MCF 10A (cell line): ENCODE results near the gene EEF1AKMT3. TPM values are rescaled to one million over a fixed set of nuclear protein-coding genes. Genes with fewer than 3 reads are reported as not detected.

Experiments used
- BruUV-seq: library from RNA; stranded (reverse); fragments of 400-500 nt; replicated peaks from 2 replicates; lab custom pipeline; 2021; lab: Mats Ljungman, UMichigan
- CTCF ChIA-PET: fragments of 300-600 bp; sonication (Branson Sonifier 250); formaldehyde crosslinking; extraction: SDS; loops from one replicate; lab custom pipeline; 2021; ENCODE audit warnings: antibody characterized with exemption, inconsistent platforms; lab: Yijun Ruan, JAX
- POLR2A ChIA-PET: fragments of 300-600, 350-650 bp; sonication (Branson Sonifier 250); formaldehyde crosslinking; extraction: SDS; loops from one replicate; lab custom pipeline; 2020; ENCODE audit warnings: antibody characterized with exemption, inconsistent platforms; lab: Yijun Ruan, JAX
- DNase-seq: peaks from one replicate; pipeline ENCODE4 v3.0.0-alpha.2; 2018; ENCODE audit not compliant: unreplicated experiment
- H3K27ac Mint-ChIP-seq: one replicate; pipeline ENCODE4 v1.8.0; 2022; ENCODE audit warnings: mild to moderate bottlenecking, low read depth, mixed read lengths; ENCODE audit not compliant: unreplicated experiment
- H3K27me3 Mint-ChIP-seq: one replicate; pipeline ENCODE4 v1.8.0; 2022; ENCODE audit warnings: mixed read lengths; ENCODE audit not compliant: insufficient read depth, unreplicated experiment
- H3K36me3 Mint-ChIP-seq: one replicate; pipeline ENCODE4 v1.8.0; 2022; ENCODE audit warnings: mild to moderate bottlenecking, moderate library complexity, mixed read lengths; ENCODE audit not compliant: insufficient read depth, unreplicated experiment
- H3K4me1 Mint-ChIP-seq: one replicate; pipeline ENCODE4 v1.8.0; 2022; ENCODE audit warnings: mixed read lengths; ENCODE audit not compliant: insufficient read depth, unreplicated experiment
- H3K4me3 Mint-ChIP-seq: one replicate; pipeline ENCODE4 v1.8.0; 2022; ENCODE audit warnings: mild to moderate bottlenecking, moderate library complexity, mixed read lengths; ENCODE audit not compliant: unreplicated experiment
- H3K9me3 Mint-ChIP-seq: one replicate; pipeline ENCODE4 v1.8.0; 2022; ENCODE audit warnings: mixed read lengths; ENCODE audit not compliant: unreplicated experiment
- intact Hi-C: fragments of 100-400 bp; cut with micrococcal nuclease; formaldehyde crosslinking; loops from 2 replicates; pipeline ENCODE4 v1.14.1; 2022
- total RNA-seq: library from RNA; stranded (reverse); gene quantifications from 2 replicates; pipeline ENCODE4 v1.2.3, GENCODE V29; 2022
- TF ChIP-seq, protein P1 (sequence below): fragments of 200-600 bp; IDR thresholded peaks from one replicate; pipeline ENCODE4 v1.8.0; 2022; ENCODE audit warnings: antibody characterized with exemption, mild to moderate bottlenecking; ENCODE audit not compliant: unreplicated experiment

The EEF1AKMT3 gene
- total RNA-seq, 1 experiment from 2014 or later, result 8.1 TPM

DNA sequence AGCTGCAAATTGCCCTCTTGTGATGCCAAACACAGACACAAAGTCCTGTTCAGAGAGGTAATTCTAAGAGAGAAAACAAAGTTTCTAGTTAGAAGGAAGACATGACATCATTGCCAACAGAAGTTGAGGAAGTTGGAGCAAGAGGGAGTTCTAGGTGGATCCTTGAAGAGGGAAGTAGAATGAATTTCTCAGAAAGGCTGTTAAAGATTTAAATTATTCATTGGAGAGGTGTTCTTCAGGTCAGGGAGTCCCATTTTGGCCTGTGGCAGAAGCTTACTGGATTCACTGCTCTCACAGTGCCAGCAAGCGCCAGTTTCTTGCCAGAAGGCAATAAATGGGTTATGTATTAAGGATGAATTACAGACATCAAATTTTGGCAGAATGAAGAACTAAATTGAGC lies 25.5 kb downstream of the EEF1AKMT3 start:
- peaks cover 65% of the 10 kb centered on the region for H3K36me3 Mint-ChIP-seq
- no peak overlapping the region for H3K4me3 Mint-ChIP-seq
- TF ChIP-seq, protein P1, sequence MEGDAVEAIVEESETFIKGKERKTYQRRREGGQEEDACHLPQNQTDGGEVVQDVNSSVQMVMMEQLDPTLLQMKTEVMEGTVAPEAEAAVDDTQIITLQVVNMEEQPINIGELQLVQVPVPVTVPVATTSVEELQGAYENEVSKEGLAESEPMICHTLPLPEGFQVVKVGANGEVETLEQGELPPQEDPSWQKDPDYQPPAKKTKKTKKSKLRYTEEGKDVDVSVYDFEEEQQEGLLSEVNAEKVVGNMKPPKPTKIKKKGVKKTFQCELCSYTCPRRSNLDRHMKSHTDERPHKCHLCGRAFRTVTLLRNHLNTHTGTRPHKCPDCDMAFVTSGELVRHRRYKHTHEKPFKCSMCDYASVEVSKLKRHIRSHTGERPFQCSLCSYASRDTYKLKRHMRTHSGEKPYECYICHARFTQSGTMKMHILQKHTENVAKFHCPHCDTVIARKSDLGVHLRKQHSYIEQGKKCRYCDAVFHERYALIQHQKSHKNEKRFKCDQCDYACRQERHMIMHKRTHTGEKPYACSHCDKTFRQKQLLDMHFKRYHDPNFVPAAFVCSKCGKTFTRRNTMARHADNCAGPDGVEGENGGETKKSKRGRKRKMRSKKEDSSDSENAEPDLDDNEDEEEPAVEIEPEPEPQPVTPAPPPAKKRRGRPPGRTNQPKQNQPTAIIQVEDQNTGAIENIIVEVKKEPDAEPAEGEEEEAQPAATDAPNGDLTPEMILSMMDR, result no peak
- BruUV-seq, result no TSS peak
- no peaks in the 10 kb centered on the region for H3K9me3 Mint-ChIP-seq
- DNase-seq, result no peak
- H3K27ac Mint-ChIP-seq, result no peak overlapping the region
- H3K4me1 Mint-ChIP-seq, result peaks cover 9% of the 10 kb centered on the region
- H3K27me3 Mint-ChIP-seq, result no peaks in the 10 kb centered on the region
- ChIA-PET POLR2A (interaction anchor here (1.1 kb wide), 2 partner anchors 33 to 67 kb away, joined by 3 read pairs; no protein-coding TSS in a partner anchor), CTCF (interaction anchor here (1.2 to 4.4 kb wide), 5 partner anchors 14 to 107 kb away, joined by 3 to 27 read pairs (median 6); partner anchors contain the start of gene TSFM)
- intact Hi-C loops, result no loop called here

DNA sequence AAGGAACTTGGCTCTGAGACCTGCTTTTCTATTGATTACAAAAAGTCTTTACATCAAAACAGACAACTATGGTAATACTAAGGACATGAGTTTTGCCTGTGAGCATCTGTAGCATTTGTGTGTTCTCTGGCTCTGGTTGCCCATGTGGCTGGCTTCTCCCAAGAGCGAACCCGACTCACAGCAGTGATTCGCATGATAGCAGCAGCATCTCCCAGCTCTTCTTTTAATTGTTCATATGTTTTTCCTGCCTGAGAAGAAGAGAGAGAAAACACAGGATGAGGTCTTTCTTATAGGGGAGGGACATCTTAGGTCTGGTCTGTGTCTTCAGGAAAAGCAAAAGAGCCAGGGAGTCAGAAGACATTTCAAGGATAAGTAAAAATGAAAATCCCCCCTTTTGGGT lies 28.6 kb downstream of the EEF1AKMT3 start:
- POLR2A ChIA-PET, result interaction anchor here (0.8 to 1.1 kb wide), 2 partner anchors 8 to 9 kb away, joined by 3 read pairs; no protein-coding TSS in a partner anchor
- Mint-ChIP-seq H3K27ac (no peak overlapping the region), H3K4me1 (no peaks in the 10 kb centered on the region), H3K4me3 (no peak overlapping the region), H3K36me3 (peaks cover 44% of the 10 kb centered on the region), H3K27me3 (no peaks in the 10 kb centered on the region), H3K9me3 (no peaks in the 10 kb centered on the region)
- no TSS peak for BruUV-seq
- DNase-seq, result no peak
- TF ChIP-seq, protein P1, result no peak
- intact Hi-C loops, result no loop called here
- CTCF ChIA-PET, result interaction anchor here (0.6 to 4.0 kb wide), 9 partner anchors 17 to 1203 kb away, joined by 3 to 28 read pairs (median 5); partner anchors contain the start of genes AVIL and TSFM

DNA sequence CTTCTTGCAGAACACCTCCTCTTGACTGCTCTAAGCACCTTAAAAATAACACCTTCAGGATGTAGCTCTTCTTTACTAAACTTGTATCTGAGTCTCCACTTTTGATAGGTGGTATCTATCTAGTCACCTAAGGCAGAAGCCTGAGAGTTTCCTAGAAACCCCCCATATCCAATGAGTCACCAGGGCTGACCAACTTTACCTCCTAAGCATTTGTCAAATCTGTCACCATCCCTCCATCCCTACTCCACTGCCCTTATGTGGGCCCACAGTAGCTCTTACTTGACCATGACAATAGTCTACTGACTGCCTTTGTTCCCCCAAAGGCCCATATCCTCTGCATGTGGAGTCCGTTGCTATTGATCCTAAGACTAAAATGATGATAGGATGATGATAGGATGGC lies 30.2 kb downstream of the EEF1AKMT3 start:
- CTCF ChIA-PET, result interaction anchor here (0.6 to 4.0 kb wide), 28 partner anchors 8 to 847 kb away, joined by 3 to 28 read pairs (median 4); partner anchors contain the start of genes AVIL and TSFM

DNA sequence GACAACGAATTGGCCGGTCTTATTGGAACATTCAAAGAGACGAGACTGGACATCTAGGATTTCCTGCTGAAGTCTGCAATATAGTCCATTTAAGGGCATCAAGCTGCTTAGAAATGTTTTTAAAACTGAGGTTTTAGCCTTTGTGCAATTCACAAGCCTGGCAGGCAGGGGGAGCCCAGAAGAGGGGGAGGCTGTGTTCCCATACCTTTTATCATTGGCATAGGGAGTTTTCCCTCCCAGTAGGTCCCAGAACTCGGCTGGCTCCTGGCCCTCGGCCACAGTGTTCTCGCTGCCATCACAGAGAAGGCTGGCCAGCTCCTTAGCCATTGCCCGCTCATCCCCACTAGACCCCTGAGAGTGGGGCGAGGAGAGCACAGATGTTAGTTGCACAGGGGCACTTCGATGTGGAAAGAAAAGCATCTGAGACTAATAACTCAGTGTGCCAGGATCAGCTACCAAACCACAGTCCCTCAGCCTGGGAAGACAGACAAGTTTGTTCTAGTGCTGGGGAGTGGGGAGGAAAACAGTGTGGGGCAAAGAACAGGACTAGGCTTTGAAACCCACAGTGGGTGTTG lies 31.0 kb downstream of the EEF1AKMT3 start:
- POLR2A ChIA-PET, result interaction anchor here (0.8 to 0.9 kb wide), 3 partner anchors 9 to 42 kb away, joined by 3 read pairs; partner anchors contain the start of gene TSFM

More for the DNA sequence above, 30.2 kb downstream of the EEF1AKMT3 start:
- Mint-ChIP-seq H3K36me3 (peaks cover 28% of the 10 kb centered on the region), H3K4me1 (no peaks in the 10 kb centered on the region), H3K27ac (no peak overlapping the region), H3K27me3 (no peaks in the 10 kb centered on the region), H3K4me3 (no peak overlapping the region), H3K9me3 (no peaks in the 10 kb centered on the region)
- no TSS peak for BruUV-seq
- POLR2A ChIA-PET, result interaction anchor here (0.9 to 1.2 kb wide), 2 partner anchors 20 to 102 kb away, joined by 3 to 5 read pairs; partner anchors contain the start of gene TSFM
- TF ChIP-seq, protein P1, result no peak
- no peak for DNase-seq
- intact Hi-C loops, result loop anchor here (1.0 kb wide), 2 partner anchors 29 to 103 kb away; no protein-coding TSS in a partner anchor

More for the DNA sequence above, 31.0 kb downstream of the EEF1AKMT3 start:
- no peak overlapping the region for H3K27ac Mint-ChIP-seq
- CTCF ChIA-PET, result interaction anchor here (0.6 to 4.0 kb wide), 28 partner anchors 8 to 846 kb away, joined by 3 to 28 read pairs (median 4); partner anchors contain the start of genes AVIL, CYP27B1 and TSFM
- H3K9me3 Mint-ChIP-seq, result no peaks in the 10 kb centered on the region
- no peaks in the 10 kb centered on the region for H3K4me1 Mint-ChIP-seq
- TF ChIP-seq, protein P1, result peak; percentile 84
- peak; percentile 61 for DNase-seq
- H3K27me3 Mint-ChIP-seq, result no peaks in the 10 kb centered on the region
- H3K4me3 Mint-ChIP-seq, result no peak overlapping the region
- BruUV-seq, result no TSS peak
- peaks cover 26% of the 10 kb centered on the region for H3K36me3 Mint-ChIP-seq
- intact Hi-C loops, result loop anchor here (1.0 kb wide), 2 partner anchors 28 to 102 kb away; no protein-coding TSS in a partner anchor
